HEK293 (cell line): ENCODE results near the gene STARD9.

ENCODE experiments used
- CTCF ChIA-PET: fragments of 350-600 bp; formaldehyde crosslinking; extraction: SDS; loops from one replicate; lab custom pipeline; 2021; ENCODE audit warnings: antibody characterized with exemption; lab: Yijun Ruan, JAX
- POLR2A ChIA-PET: fragments of 300-600 bp; formaldehyde crosslinking; extraction: SDS; loops from one replicate; lab custom pipeline; 2020; ENCODE audit warnings: antibody characterized with exemption, inconsistent platforms; lab: Yijun Ruan, JAX
- H3K27ac ChIP-seq: fragments of 200-500 bp; sonication (Bioruptor generic); 2 replicates; pipeline ENCODE4 v1.5.1; 2014; ENCODE audit warnings: low read depth, low read length, control low read depth, inconsistent platforms; ENCODE audit errors: extremely low read depth
- H3K36me3 ChIP-seq, 2 experiments: fragments of 200-500 bp in 1 of 2; sonication (Bioruptor generic) in 1 of 2; 1 replicate in 1 of 2; 2 replicates in 1 of 2; pipeline ENCODE4 v1.5.1; 2014 to 2017; ENCODE audit warnings: inconsistent platforms in 2 of 2, low read length in 2 of 2; ENCODE audit not compliant: control insufficient read depth in 2 of 2, insufficient read depth in 1 of 2
- H3K4me1 ChIP-seq: fragments of 200-500 bp; sonication (Bioruptor generic); 2 replicates; pipeline ENCODE4 v1.5.1; 2014; ENCODE audit warnings: mild to moderate bottlenecking, low read length, inconsistent platforms; ENCODE audit not compliant: control insufficient read depth, insufficient read depth
- H3K4me3 ChIP-seq: 2 replicates; pipeline ENCODE4 v1.5.1; 2011; ENCODE audit warnings: low read depth, mild to moderate bottlenecking, control low read depth, low read length, moderate library complexity
- H3K9me3 ChIP-seq: fragments of 200-500 bp; sonication (Bioruptor generic); 2 replicates; pipeline ENCODE4 v1.5.1; 2014; ENCODE audit warnings: low read depth, low read length, inconsistent platforms; ENCODE audit not compliant: control insufficient read depth, insufficient read depth
- GLI4 ChIP-seq: fragments of 450-650 bp; formaldehyde crosslinking; IDR thresholded peaks from 2 replicates; pipeline ENCODE4 v1.5.1; 2016; ENCODE audit warnings: missing biosample characterization, missing genetic modification characterization
- KLF7 ChIP-seq: fragments of 450-650 bp; formaldehyde crosslinking; IDR thresholded peaks from 2 replicates; pipeline ENCODE4 v1.5.1; 2016; ENCODE audit warnings: missing biosample characterization, missing genetic modification characterization, borderline replicate concordance
- MYNN ChIP-seq: fragments of 450-650 bp; formaldehyde crosslinking; IDR thresholded peaks from 2 replicates; pipeline ENCODE4 v1.5.1; 2016; ENCODE audit warnings: missing biosample characterization, missing genetic modification characterization, borderline replicate concordance
- OSR2 ChIP-seq: fragments of 450-650 bp; formaldehyde crosslinking; IDR thresholded peaks from 2 replicates; pipeline ENCODE4 v1.5.1; 2016; ENCODE audit warnings: missing biosample characterization, missing genetic modification characterization
- PBX3 ChIP-seq: sonication (generic); formaldehyde crosslinking; IDR thresholded peaks from 2 replicates; pipeline ENCODE4 v1.8.1; 2022; ENCODE audit warnings: mild to moderate bottlenecking, moderate library complexity, missing genetic modification reagents
- PRDM10 ChIP-seq: fragments of 450-650 bp; formaldehyde crosslinking; IDR thresholded peaks from 2 replicates; pipeline ENCODE4 v1.5.1; 2016; ENCODE audit warnings: missing biosample characterization, missing genetic modification characterization
- SALL2 ChIP-seq: fragments of 450-650 bp; formaldehyde crosslinking; IDR thresholded peaks from 2 replicates; pipeline ENCODE4 v1.5.0; 2017; ENCODE audit warnings: missing biosample characterization, mild to moderate bottlenecking, missing genetic modification characterization, borderline replicate concordance
- SP7 ChIP-seq: fragments of 450-650 bp; formaldehyde crosslinking; IDR thresholded peaks from 2 replicates; pipeline ENCODE4 v1.5.1; 2016; ENCODE audit warnings: missing biosample characterization, missing genetic modification characterization
- YY2 ChIP-seq: fragments of 450-650 bp; formaldehyde crosslinking; IDR thresholded peaks from 2 replicates; pipeline ENCODE4 v1.5.1; 2016; ENCODE audit warnings: missing biosample characterization, missing genetic modification characterization
- ZNF148 ChIP-seq: fragments of 450-650 bp; formaldehyde crosslinking; IDR thresholded peaks from 2 replicates; pipeline ENCODE4 v1.5.0; 2017; ENCODE audit warnings: missing biosample characterization, missing genetic modification characterization, borderline replicate concordance
- ZNF184 ChIP-seq: fragments of 450-650 bp; IDR thresholded peaks from 2 replicates; pipeline ENCODE4 v1.5.1; 2018; ENCODE audit warnings: missing biosample characterization, mild to moderate bottlenecking, missing genetic modification characterization
- ZNF311 ChIP-seq: fragments of 450-650 bp; formaldehyde crosslinking; IDR thresholded peaks from 2 replicates; pipeline ENCODE4 v1.5.1; 2017; ENCODE audit warnings: missing biosample characterization, missing genetic modification characterization, borderline replicate concordance
- ZNF362 ChIP-seq: fragments of 450-650 bp; formaldehyde crosslinking; IDR thresholded peaks from 2 replicates; pipeline ENCODE4 v1.5.1; 2016; ENCODE audit warnings: missing biosample characterization, missing genetic modification characterization
- ZNF394 ChIP-seq: fragments of 450-650 bp; formaldehyde crosslinking; IDR thresholded peaks from 2 replicates; pipeline ENCODE4 v1.5.1; 2016; ENCODE audit warnings: missing biosample characterization, missing genetic modification characterization, mild to moderate bottlenecking, moderate library complexity, borderline replicate concordance
- ZNF48 ChIP-seq: fragments of 450-650 bp; formaldehyde crosslinking; IDR thresholded peaks from 2 replicates; pipeline ENCODE4 v1.5.1; 2016; ENCODE audit warnings: missing biosample characterization, missing genetic modification characterization
- ZNF548 ChIP-seq: fragments of 450-650 bp; formaldehyde crosslinking; IDR thresholded peaks from 2 replicates; pipeline ENCODE4 v1.5.1; 2016; ENCODE audit warnings: missing biosample characterization, missing genetic modification characterization
- ZNF549 ChIP-seq: fragments of 450-650 bp; IDR thresholded peaks from 2 replicates; pipeline ENCODE4 v1.5.1; 2018; ENCODE audit warnings: missing biosample characterization, missing genetic modification characterization, mild to moderate bottlenecking, inconsistent platforms, moderate library complexity
- ZNF571 ChIP-seq: fragments of 450-650 bp; formaldehyde crosslinking; IDR thresholded peaks from 2 replicates; pipeline ENCODE4 v1.5.0; 2017; ENCODE audit warnings: missing biosample characterization, missing genetic modification characterization
- ZNF624 ChIP-seq: fragments of 450-650 bp; formaldehyde crosslinking; IDR thresholded peaks from 2 replicates; pipeline ENCODE4 v1.5.1; 2017; ENCODE audit warnings: missing biosample characterization, missing genetic modification characterization
- ZNF660 ChIP-seq: fragments of 450-650 bp; IDR thresholded peaks from 2 replicates; pipeline ENCODE4 v1.5.1; 2018; ENCODE audit warnings: missing biosample characterization, mild to moderate bottlenecking, missing genetic modification characterization

STARD9 gene

GRCh38 chr15:42549032-42549491, 26.3 kb upstream of the STARD9 start (continued):
- TF ChIP-seq ZNF148 (tag by site-specific recombination) (no peak), KLF7 (no peak), OSR2 (tag by site-specific recombination) (no peak), ZNF48 (no peak), ZNF394 (tag by site-specific recombination) (no peak), ZNF624 (tag by site-specific recombination) (no peak), YY2 (0 out of 2 replicates have a peak, but pooled peaks have one; percentile 3), PBX3 (CRISPR knock-in tag) (0 out of 2 replicates have a peak, but pooled peaks have one; percentile 3), ZNF548 (tag by site-specific recombination) (no peak), ZNF184 (tag by site-specific recombination) (no peak), MYNN (tag by site-specific recombination) (no peak), ZNF549 (tag by site-specific recombination) (no peak), ZNF311 (tag by site-specific recombination) (no peak), PRDM10 (tag by site-specific recombination) (0 out of 2 replicates have a peak, but pooled peaks have one; percentile 23), ZNF571 (no peak), SALL2 (tag by site-specific recombination) (no peak), ZNF660 (tag by site-specific recombination) (no peak)
- TF ChIP-seq, all 188 proteins: peak for 5

GRCh38 chr15:42549741-42550392, 25.5 kb upstream of the STARD9 start:
- no peaks in the 10 kb centered on the region for H3K9me3 ChIP-seq
- TF ChIP-seq GLI4 (tag by site-specific recombination) (no peak), ZNF362 (tag by site-specific recombination) (0 out of 2 replicates have a peak, but pooled peaks have one; percentile 30), SP7 (tag by site-specific recombination) (no peak)
- H3K4me1 ChIP-seq, result no peaks in the 10 kb centered on the region
- H3K36me3 ChIP-seq, result peaks cover 5 to 17% of the 10 kb centered on the region in 2 experiments; a peak in 1 of 3 replicates
- H3K27ac ChIP-seq, result no peak overlapping the region
- ChIA-PET CTCF (interaction anchor here (0.7 kb wide), 1 partner anchor 101 kb away, joined by 6 read pairs; no protein-coding TSS in a partner anchor), POLR2A (interaction anchor here (0.6 to 2.6 kb wide), 2 partner anchors 25 to 51 kb away, joined by 4 to 16 read pairs; partner anchors contain the start of gene STARD9)
- peak overlapping the region; percentile 7 for H3K4me3 ChIP-seq
